Measurements from ENCODE around the gene CACNA1C.

The CACNA1C gene

DNA sequence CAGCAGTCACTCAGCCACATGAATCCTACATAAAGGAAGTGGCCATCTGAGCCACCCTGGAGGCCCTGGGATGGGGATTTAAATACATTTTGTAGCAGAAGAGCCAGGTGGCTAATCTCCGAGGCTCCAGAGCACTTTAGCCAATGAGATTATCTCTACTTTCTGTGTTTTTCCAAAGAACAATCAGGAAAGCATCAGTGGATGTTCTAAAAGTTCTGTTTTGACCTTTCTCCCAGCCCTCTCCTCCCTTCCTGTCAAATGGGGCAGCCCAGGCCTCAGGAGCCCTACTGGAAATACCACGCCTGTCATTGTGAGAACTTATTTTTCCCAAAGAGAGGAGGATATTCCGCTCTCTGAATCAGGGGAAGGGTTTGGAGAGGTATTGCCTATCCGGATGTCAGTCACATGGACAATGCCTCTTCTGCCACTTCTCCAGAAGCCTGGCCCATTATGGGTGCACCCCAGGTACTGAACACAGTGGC lies 405.2 kb downstream of the CACNA1C start:
- DNase-seq = no peak

DNA sequence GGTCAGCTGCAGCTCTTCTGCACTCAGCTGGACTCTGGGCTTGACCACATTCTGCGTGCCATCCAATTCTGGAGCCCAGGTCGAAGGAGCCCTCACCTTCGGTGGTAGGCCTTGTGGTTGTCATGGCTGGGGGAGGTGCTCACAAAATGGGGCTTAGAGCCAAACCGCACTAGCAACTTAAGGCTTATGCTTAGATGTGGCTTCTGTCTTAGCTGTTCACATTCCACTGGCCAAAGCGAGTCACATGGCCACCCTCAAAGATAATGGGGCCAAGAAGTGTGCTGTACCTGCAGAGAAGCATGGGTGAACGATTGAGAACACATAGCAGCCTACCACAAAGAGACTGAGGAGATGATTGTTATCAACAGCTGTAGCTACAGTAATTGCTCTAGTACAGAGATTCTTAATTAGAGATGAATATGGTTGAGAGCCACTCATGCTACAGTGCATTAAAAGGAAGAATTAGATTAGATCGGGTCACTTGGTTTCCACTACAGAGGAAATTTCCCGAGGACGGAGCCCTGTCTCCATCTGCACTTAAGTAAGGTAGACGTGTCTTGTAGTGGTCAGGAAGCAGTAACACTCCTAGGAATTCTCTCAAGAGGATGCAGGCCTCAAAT lies 407.4 kb downstream of the CACNA1C start:
- DNase-seq = no peak

DNA sequence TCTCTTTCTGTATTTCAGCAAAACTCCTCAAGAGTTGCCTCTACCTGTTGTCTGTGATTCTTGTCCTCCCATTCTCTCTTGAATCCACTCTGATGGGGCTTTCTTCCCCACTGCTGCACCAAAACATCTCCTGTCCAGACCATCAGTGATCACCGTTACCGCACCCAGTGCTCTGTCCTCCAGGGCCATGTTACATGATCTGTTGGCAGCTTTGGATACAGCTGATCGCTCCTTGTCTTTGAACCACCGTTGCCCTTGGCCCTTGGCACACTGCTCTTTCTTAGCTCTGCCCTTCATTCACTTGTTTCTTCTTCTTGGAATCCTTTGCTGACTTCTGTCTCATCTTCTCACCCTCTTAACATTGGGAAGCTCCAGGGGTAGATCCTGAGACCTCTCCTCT lies 408.3 kb downstream of the CACNA1C start:
- no peak for DNase-seq

DNA sequence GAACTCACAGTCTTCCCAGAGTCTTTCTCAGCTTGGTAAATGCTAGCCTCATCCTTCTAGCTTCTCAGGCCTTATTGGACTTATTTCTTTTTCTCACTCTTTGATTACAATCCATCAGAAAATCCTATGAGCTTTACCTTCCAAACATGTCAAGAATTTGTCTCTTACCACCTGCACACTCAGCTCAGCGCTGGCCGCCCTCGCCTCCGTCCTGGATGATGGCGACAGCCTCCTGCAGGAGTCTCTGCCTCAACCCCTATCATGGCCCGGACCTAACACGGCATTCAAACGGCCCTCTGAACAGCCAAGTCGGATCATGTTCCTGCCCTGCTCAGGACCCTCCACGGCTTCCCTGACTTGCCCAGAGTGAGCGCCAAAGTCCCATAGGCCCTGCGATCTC lies 408.9 kb downstream of the CACNA1C start:
- DNase-seq = no peak

DNA sequence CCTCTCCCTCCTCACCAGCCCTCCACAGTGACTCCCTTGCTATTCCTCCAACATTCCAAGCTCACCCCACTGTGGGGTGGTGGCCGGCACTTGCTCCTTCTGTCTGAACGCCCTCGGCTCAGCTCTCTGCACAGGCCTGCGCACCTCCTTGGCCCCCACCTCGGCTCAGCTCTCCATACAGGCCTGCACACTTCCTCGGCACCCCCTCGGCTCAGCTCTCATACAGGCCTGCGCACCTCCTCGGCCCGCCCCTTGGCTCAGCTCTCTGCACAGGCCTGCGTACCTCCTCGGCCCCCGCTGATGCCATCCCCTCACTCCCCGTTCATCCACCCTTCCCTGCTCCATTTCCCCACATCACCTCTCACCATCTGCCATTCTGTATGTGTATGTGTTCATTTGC lies 409.3 kb downstream of the CACNA1C start:
- DNase-seq = no peak

GRCh38 chr12:2463719-2464118 lies 410.9 kb downstream of the CACNA1C start:
- DNase-seq = no peak

GRCh38 chr12:2465681-2466080 lies 412.9 kb downstream of the CACNA1C start:
- no peak for DNase-seq

- DNase-seq = no peak
Observed at GRCh38 chr12:2466211-2466610, 413.4 kb downstream of the CACNA1C start.

DNA sequence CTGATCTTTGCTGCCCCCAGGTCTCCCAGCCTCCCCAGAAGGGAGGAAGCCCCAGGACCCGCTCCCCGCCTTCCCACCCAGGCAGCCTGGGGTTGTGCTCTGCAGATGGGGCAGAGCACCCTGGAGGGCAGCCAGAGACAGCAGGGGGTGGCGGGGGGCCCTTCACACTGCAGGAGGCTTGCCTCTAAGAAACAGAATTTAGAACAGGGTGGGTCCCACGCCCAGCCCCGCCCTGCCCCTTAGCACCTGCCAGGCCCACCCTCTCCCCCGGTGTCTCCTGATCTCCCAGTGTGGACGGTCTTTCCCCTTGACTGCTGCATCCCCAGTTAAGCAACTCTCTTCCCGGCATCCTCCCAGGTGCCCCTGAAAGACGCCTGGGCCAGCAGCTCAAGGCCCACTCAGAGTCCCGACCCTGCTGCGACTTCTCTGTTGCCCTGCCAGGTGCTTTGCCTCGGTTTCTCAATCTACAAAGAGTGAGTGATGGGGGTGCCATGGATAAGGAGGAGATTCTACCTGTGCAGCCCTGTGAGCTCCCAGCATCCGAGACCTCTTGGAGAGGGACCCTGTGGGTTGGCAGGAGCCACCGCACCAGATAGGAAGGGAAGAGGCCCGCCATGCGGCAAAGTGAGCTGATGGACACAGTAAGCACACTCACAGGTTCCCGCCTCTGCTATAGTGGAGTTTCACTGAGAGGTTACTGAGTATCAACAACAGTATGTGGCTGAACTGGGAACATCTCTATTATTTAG lies 414.8 kb downstream of the CACNA1C start:
- DNase-seq = no peak

DNA sequence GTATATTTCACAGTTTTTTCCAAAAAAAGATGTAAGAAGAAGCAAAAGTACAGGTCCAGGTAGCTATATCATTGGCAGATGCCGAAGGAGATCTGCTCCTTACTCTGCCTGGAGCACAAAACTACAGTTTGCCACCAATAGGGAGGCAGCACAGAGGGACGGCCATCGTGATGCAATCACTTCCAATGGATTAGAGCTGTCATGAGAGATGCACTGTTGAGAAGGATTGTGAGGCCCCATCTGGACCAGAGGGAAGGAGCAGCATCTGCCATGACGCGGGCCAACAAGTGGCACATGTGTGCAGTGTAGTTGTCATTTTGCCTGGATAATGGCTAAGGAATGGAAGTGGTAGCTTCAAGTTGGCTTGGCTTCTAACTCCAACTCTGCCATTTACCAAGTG lies 423.2 kb downstream of the CACNA1C start:
- no peak for DNase-seq

GRCh38 chr12:2477009-2477766 lies 424.4 kb downstream of the CACNA1C start:
- DNase-seq = no peak

DNA sequence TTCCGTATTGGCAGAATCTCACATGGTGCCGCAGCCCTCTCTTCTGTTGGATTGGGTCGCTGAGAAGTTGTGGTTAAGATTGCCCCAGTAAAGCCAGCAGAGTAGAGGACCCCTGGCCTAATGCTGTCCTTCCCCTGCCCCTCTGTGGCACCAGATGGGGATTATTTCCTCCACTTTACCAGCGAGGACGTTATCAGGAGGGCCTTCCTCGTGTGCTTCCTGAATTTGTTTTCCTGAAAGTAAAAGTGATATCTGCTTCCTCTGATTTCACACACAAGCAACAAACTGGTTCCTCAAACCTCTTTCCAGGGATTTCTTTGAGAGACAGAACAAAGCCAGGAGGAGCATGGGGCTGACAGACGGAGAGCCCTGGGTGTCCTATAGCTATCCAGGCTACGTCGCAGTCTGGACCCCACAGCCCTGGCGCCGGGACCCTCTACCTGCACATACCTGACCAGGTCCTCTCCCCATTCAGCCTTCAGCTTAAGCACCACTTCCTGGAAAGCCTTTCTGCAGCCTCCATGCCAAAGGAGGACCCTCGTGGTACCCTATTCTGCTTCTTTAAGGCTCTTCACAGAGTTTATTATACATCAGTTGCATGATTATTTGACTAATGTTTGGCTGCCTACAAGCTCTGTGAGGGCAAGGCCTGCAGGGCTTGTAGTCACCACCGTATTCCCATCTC lies 427.2 kb downstream of the CACNA1C start:
- DNase-seq = no peak

- DNase-seq = no peak
Observed at GRCh38 chr12:2481346-2481745, 428.6 kb downstream of the CACNA1C start.

DNA sequence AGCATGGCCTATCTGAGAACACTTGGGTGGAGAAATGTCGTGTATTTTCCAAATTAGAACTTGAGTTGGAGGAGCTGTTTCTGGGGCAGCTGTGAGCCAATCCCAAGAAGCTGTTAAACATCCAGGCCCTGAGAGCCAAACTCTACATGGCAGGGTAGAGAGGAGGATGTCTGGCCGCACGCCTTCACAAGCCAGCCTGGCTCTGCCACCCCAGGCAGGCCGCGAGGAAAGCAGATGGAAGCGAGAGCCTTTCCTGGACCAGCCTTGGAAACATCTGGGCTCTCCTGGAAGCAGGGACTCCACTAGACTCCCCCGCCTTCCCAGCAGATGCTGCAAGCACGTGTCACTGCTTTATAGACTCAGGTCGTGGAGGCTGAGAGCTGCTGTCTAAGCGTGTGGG lies 429.2 kb downstream of the CACNA1C start:
- no peak for DNase-seq

GRCh38 chr12:2482938-2483660 lies 430.3 kb downstream of the CACNA1C start:
- no peak for DNase-seq

DNA sequence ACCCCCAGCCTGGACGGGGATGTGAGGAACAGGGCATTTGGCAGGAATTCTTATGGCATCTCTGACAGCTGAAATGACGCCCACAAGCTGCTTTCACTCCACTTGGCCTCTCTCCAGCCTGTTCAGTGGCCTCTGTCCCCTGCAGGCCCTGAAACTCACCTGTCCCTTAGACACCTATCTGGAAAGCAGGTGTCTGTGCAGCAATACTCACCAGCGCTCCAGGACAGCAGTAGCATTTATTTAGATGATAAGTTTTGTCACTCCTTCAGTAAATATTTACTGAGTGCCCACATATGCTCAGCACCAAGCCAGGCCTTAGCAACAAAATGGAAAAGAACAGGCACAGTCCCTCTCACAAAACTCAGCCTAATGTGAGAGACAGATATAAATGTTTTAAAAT lies 430.9 kb downstream of the CACNA1C start:
- DNase-seq = no peak

GRCh38 chr12:2484141-2484776 lies 431.5 kb downstream of the CACNA1C start:
- no peak for DNase-seq

- DNase-seq = no peak
Observed at GRCh38 chr12:2485681-2486080, 432.9 kb downstream of the CACNA1C start.

GRCh38 chr12:2486796-2487195 lies 434.0 kb downstream of the CACNA1C start:
- no peak for DNase-seq

- no peak for DNase-seq
Observed at GRCh38 chr12:2487278-2487677, 434.5 kb downstream of the CACNA1C start.

GRCh38 chr12:2488131-2488530 lies 435.3 kb downstream of the CACNA1C start:
- no peak for DNase-seq

DNA sequence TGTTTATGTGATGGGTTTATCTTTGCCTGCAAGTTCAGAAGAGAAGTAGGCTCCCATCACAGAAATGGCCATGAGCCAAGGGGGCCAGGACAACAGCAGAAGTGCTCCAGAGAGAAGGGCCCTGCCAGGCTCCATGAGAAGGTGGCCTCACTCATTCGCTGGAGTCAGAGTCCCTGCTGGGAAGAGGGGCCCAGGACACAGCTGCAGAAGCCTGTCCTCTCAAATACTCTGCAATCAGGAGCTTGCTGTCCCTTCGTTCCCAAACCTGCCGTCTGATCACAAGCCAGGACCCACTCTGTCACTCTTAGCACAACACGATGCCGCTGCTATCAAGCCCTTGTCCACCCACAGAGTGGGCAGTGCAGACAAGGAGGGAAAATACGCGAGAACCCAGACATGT lies 435.8 kb downstream of the CACNA1C start:
- no peak for DNase-seq
